HG02763 (cell line): ENCODE results near the gene CAMTA1.
"Not testable (repeated sequence)": the region's sequence is repeated elsewhere in the genome, so short reads cannot be mapped to it uniquely, and the experiment has no call there.

Experiments used
- ATAC-seq: cut with Tn5 transposase; IDR thresholded peaks from one replicate; pipeline ENCODE4 v1.9.1; 2021; ENCODE audit warnings: mild to moderate bottlenecking, moderate library complexity; ENCODE audit not compliant: unreplicated experiment

The CAMTA1 gene

GRCh38 chr1:7322912-7323311 lies 537.7 kb downstream of the CAMTA1 start:
- no peak for ATAC-seq

GRCh38 chr1:7325254-7325653 lies 540.0 kb downstream of the CAMTA1 start:
- no peak for ATAC-seq

GRCh38 chr1:7326366-7326765 lies 541.1 kb downstream of the CAMTA1 start:
- no peak for ATAC-seq

GRCh38 chr1:7327849-7328248 lies 542.6 kb downstream of the CAMTA1 start:
- no peak for ATAC-seq

GRCh38 chr1:7329868-7330615 lies 544.8 kb downstream of the CAMTA1 start:
- no peak for ATAC-seq

- ATAC-seq, result not testable (repeated sequence)
These were observed 545.5 kb downstream of the CAMTA1 start for GRCh38 chr1:7330726-7331125.

- ATAC-seq, result no peak
These were observed 546.8 kb downstream of the CAMTA1 start for GRCh38 chr1:7331926-7332535.

- no peak for ATAC-seq
These were observed 547.8 kb downstream of the CAMTA1 start for GRCh38 chr1:7333094-7333493.

GRCh38 chr1:7333620-7334019 lies 548.4 kb downstream of the CAMTA1 start:
- ATAC-seq, result no peak

- ATAC-seq, result no peak
These were observed 549.3 kb downstream of the CAMTA1 start for GRCh38 chr1:7334475-7335035.

- ATAC-seq, result no peak
These were observed 550.1 kb downstream of the CAMTA1 start for GRCh38 chr1:7335224-7335879.

- ATAC-seq, result no peak
These were observed 553.2 kb downstream of the CAMTA1 start for GRCh38 chr1:7338439-7338838.

- ATAC-seq, result no peak
These were observed 553.8 kb downstream of the CAMTA1 start for GRCh38 chr1:7339014-7339413.

GRCh38 chr1:7339953-7340352 lies 554.7 kb downstream of the CAMTA1 start:
- no peak for ATAC-seq

GRCh38 chr1:7341145-7341905 lies 556.1 kb downstream of the CAMTA1 start:
- ATAC-seq, result no peak

GRCh38 chr1:7343882-7344281 lies 558.6 kb downstream of the CAMTA1 start:
- no peak for ATAC-seq

- no peak for ATAC-seq
These were observed 559.0 kb downstream of the CAMTA1 start for GRCh38 chr1:7344299-7344698.

GRCh38 chr1:7345516-7345915 lies 560.3 kb downstream of the CAMTA1 start:
- ATAC-seq, result no peak

GRCh38 chr1:7346070-7346596 lies 560.9 kb downstream of the CAMTA1 start:
- no peak for ATAC-seq

- no peak for ATAC-seq
These were observed 561.6 kb downstream of the CAMTA1 start for GRCh38 chr1:7346600-7347570.
